Subcutaneous adipose tissue (tissue), 4 donors: ENCODE data around the gene ETHE1. TPM values are rescaled to one million over a fixed set of nuclear protein-coding genes. Genes with fewer than 3 reads are reported as not detected.

ENCODE experiments used
- total RNA-seq, 4 donors: library from RNA; depleted of rRNA; stranded (reverse); fragments of >200 nt; gene quantifications; one replicate each; pipeline ENCODE4 v1.1.0, GENCODE V29; 2016
- TF ChIP-seq, protein P1 (sequence below): fragments of 450-650 bp; IDR thresholded peaks from one replicate; pipeline ENCODE4 v1.5.1; 2016; ENCODE audit warnings: low read depth, mild to moderate bottlenecking, control low read depth, antibody characterized with exemption, moderate library complexity

Gene ETHE1
- total RNA-seq, 4 donors from 2014 or later, result 20.2 to 36.7 (median 31.3) TPM

DNA sequence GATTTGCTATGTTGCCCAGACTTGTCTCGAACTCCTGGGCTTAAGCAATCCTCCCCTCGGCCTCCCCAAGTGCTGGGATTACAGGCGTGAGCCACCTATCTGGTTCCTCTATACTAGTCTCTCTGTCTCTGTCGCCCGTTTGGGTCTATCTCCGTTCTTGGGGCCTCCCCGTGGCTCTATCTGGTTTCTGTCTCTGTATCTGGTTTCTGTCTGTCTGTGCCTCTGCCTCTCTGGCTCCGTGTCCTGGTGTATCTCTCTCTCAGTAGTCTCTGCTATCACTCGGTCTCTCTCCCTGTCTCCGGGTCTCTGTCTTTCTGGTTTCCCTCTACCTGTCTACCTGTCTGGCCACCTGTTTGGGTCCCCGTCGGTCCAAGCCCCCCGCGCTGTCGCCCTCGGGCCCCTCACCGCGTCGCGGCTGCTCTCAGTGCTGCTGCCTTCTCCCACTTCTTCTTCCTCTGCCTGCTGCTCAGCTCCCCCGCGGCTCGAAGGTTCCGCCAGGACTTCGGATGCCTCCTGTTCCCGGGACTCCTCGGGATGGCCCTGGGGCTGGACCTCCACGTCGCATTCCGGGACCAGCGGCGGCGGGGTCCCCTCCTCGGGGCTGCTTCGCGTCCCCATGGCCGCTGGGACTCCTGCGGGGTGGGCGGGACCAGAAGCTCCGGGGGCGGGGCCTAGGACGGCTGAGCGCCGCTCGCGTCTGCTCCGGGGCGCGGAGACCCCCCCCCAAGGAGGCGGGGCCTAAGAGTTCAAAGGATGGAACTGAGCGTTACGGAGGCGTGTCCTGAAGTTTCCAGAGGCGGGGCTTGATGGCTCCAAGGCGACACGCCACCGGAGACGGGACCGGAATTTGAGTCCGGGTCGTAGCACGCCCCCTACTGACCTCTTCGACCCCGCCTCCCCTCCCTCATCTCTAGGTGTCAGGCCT is 23.2 kb downstream of the ETHE1 start:
- TF ChIP-seq, protein P1, sequence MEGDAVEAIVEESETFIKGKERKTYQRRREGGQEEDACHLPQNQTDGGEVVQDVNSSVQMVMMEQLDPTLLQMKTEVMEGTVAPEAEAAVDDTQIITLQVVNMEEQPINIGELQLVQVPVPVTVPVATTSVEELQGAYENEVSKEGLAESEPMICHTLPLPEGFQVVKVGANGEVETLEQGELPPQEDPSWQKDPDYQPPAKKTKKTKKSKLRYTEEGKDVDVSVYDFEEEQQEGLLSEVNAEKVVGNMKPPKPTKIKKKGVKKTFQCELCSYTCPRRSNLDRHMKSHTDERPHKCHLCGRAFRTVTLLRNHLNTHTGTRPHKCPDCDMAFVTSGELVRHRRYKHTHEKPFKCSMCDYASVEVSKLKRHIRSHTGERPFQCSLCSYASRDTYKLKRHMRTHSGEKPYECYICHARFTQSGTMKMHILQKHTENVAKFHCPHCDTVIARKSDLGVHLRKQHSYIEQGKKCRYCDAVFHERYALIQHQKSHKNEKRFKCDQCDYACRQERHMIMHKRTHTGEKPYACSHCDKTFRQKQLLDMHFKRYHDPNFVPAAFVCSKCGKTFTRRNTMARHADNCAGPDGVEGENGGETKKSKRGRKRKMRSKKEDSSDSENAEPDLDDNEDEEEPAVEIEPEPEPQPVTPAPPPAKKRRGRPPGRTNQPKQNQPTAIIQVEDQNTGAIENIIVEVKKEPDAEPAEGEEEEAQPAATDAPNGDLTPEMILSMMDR, result no peak

DNA sequence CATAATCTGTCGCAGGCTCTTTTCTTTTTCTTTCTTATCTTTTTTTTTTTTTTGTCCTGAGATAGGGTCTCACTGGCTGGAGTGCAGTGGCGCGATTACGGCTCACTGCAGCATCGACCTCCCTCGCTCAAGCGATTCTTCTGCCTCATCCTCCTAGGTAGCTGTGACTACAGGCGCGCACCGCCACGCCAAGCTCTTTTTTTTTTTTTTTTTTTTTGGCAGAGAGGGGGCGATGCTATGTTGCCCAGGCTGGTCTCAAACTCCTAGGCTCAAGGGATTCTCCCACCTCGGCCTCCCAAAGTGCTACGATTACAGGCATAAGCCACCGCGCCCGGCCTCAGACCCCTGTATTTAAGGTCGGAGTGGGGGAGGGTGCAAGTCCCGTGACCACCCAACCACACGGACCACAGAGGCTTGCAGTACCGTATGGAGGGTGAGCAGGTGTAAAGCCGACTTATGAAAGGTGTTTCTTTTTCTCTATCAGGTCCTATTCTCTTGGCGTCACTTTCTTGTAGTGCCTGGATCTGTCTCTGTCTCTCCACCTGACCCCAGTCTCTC is 24.5 kb downstream of the ETHE1 start:
- TF ChIP-seq, protein P1, result no peak

DNA sequence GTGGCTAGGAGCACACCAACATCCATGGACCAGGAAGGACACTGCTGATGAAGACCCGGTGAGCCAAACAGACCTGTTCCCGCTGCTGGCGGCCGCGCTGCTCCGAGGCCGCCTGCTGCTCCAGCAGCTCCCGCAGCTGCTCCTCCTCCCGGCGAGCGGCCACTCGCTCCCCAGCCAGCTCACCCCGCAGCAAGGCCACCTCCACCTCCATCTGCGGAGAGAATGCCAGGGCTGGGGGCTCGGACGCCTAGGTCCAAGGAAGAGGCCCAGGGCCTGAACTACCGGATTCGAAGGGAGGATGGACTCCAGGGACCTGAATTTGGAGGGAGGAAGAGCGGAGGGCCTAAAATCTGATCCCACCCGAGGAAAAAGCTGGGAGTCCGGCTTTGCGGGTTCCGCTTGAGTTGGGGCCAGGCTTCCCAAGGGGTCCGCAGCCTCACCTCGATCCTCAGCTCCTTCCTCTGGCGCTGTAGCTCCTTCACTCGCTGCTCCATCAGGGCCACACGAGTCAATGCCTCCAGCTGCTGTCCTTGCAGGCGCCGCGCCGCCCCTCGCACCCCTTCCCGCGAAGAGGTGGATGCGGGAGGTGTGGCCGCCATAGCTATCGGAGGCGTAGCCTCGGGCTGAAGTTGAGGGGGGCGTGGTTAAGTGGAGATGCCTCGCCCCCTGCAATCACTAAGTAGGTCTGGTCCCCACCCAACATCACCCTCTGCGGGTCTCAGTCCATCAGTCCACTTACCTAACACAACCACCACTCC is 25.2 kb downstream of the ETHE1 start:
- TF ChIP-seq, protein P1, result no peak

DNA sequence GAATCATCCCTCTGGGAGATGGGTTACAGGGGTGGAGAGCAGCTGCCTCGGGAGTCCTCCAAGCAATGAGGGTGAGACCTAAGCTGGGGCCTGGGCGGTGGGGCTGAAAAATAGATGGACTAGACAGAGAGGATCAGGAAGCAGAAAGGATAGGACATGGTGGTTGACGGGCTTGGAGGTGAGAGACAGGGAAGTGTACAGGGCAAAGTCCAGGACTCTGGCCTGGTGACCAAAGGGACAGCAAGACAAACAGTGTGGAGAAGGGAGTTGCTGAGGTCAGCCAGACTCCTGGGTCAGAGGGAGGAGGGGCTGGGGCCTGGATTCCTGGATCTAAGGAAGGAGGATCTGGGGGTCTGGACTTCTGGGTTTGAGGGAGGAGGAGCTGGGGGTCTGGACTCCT is 28.0 kb downstream of the ETHE1 start:
- TF ChIP-seq, protein P1, result no peak

DNA sequence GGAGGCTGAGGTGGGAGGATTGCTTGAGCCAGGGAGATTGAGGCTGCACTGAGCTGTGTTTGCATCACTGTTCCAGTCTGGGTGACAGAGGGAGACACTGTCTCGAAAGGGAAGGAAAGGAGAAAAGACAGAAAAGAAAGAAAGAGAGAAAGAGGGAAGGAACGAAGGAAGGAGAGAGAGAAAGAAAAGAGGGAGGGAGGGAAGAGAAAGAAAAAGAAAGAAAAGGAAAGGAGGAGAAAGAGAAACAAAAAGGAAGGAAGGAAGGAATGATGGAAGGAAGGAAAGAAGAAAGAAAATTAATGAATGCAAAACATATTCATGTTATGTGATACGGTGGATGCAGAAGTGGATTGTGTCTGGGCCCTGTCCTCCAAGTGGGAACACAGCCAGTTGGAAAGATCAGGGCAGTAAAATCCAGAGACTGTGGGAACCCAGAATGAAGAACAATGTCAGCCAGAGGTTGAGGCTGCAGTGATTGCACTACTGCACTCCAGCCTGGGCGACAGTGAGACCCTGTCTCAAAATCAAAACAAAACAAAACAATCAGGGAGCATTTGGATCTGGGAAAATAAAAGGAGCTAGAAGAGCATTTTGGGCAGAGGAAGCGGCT is 28.7 kb downstream of the ETHE1 start:
- TF ChIP-seq, protein P1, result no peak

DNA sequence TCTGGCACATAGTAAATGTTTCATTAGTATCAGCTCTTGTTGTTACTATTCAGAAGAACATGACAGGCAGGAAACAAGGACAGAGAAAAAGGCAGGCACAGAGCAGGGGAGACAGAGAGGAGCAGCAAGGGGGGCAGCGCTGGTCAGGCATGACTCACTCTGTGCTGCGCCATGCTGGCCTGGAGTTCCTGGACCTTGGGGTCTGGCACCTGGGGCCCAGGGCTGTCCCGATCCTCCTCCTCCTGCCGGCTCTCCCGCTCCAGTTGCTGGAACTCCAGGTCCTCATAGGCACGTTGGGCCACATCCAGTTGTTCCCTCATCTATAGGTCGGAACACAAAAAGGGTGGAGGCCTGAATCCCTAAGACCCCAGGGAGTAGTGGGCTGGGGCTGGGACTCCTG is 30.0 kb downstream of the ETHE1 start:
- TF ChIP-seq, protein P1, result no peak
